ENCODE measurements around the gene PACRGL. TPM values are rescaled to one million over a fixed set of nuclear protein-coding genes. Genes with fewer than 3 reads are reported as not detected.

Gene PACRGL
- total RNA-seq = 10 to 100 TPM; 10.8 to 28.6 (median 13.7) TPM

GRCh38 chr4:20700007-20700761 lies at the start of gene PACRGL:
PACRGL (plus strand) TSS chr4:20700458; CDS start chr4:20704482, 4,024 bp downstream.
- intact Hi-C loops (cut with DNase I) = no loop called here
- peak; percentile 62 for DNase-seq
- no peaks in the 10 kb centered on the region for H3K27me3 ChIP-seq

GRCh38 chr4:20652226-20652885 lies 47.9 kb upstream of the PACRGL start:
- DNase-seq = no peak
- no peak for TF ChIP-seq CTCF (IDR thresholded peaks at IDR 0.05)
- TF ChIP-seq POLR2A (IDR thresholded peaks at IDR 0.05) = no peak
- no peak overlapping the region for H3K4me3 ChIP-seq
- H3K4me1 ChIP-seq = no peaks in the 10 kb centered on the region
- H3K36me3 ChIP-seq = no peaks in the 10 kb centered on the region
- no peaks in the 10 kb centered on the region for H3K27me3 ChIP-seq
- WGBS, 2 donors = 40 to 67% methylated on average over 1 of the region's 1 CpG
- no peak overlapping the region for H3K27ac ChIP-seq
- intact Hi-C loops (cut with DNase I) = no loop called here
- H3K9me3 ChIP-seq = peaks cover 0 to 10% (median 0%) of the 10 kb centered on the region in 3 donors

More at GRCh38 chr4:20700007-20700761, at the start of gene PACRGL:
- TF ChIP-seq POLR2A (IDR thresholded peaks at IDR 0.05) = peak in 1 of 4 donors; percentile 52
- TF ChIP-seq CTCF (IDR thresholded peaks at IDR 0.05) = no peak
- peaks cover 14 to 30% (median 14%) of the 10 kb centered on the region in 3 donors for H3K4me1 ChIP-seq
- H3K4me3 ChIP-seq = peak within 1 kb of the TSS; percentile 82 to 94 (median 88)
- H3K9me3 ChIP-seq = no peaks in the 10 kb centered on the region
- WGBS, 2 donors = 0 to 1% methylated on average over 18 to 41 of the region's 60 CpGs
- H3K36me3 ChIP-seq = peaks cover 0 to 13% (median 4%) of the 10 kb centered on the region in 3 donors
- peak within 1 kb of the TSS; percentile 79 to 92 (median 85) for H3K27ac ChIP-seq

GRCh38 chr4:20658456-20658855 lies 41.8 kb upstream of the PACRGL start:
- no peaks in the 10 kb centered on the region for H3K4me1 ChIP-seq
- H3K4me3 ChIP-seq = no peak overlapping the region
- intact Hi-C loops (cut with DNase I) = no loop called here
- no peak for DNase-seq
- H3K9me3 ChIP-seq = no peaks in the 10 kb centered on the region
- H3K36me3 ChIP-seq = no peaks in the 10 kb centered on the region
- no peak for TF ChIP-seq CTCF (IDR thresholded peaks at IDR 0.05)
- TF ChIP-seq POLR2A (IDR thresholded peaks at IDR 0.05) = no peak
- no peaks in the 10 kb centered on the region for H3K27me3 ChIP-seq
- 47% methylated on average over 4 of the region's 4 CpGs for WGBS, 2 donors
- H3K27ac ChIP-seq = no peak overlapping the region

GRCh38 chr4:20662851-20663250 lies 37.4 kb upstream of the PACRGL start:
- no peaks in the 10 kb centered on the region for H3K9me3 ChIP-seq
- no peaks in the 10 kb centered on the region for H3K4me1 ChIP-seq
- H3K4me3 ChIP-seq = no peak overlapping the region
- no peak for TF ChIP-seq POLR2A (IDR thresholded peaks at IDR 0.05)
- TF ChIP-seq CTCF (IDR thresholded peaks at IDR 0.05) = no peak
- no peaks in the 10 kb centered on the region for H3K36me3 ChIP-seq
- no peaks in the 10 kb centered on the region for H3K27me3 ChIP-seq
- WGBS, 2 donors = 0% methylated on average over 1 of the region's 1 CpG; no CpG with 5 or more reads in 1 of the 2 donors
- intact Hi-C loops (cut with DNase I) = no loop called here
- H3K27ac ChIP-seq = no peak overlapping the region
- no peak for DNase-seq
